HuH-7.5 (cell line): ENCODE data around the gene LINGO1.

Experiments
- DNase-seq: peaks from one replicate; pipeline ENCODE4 v3.0.0; 2011; ENCODE audit warnings: low spot score

The LINGO1 gene, protein sequence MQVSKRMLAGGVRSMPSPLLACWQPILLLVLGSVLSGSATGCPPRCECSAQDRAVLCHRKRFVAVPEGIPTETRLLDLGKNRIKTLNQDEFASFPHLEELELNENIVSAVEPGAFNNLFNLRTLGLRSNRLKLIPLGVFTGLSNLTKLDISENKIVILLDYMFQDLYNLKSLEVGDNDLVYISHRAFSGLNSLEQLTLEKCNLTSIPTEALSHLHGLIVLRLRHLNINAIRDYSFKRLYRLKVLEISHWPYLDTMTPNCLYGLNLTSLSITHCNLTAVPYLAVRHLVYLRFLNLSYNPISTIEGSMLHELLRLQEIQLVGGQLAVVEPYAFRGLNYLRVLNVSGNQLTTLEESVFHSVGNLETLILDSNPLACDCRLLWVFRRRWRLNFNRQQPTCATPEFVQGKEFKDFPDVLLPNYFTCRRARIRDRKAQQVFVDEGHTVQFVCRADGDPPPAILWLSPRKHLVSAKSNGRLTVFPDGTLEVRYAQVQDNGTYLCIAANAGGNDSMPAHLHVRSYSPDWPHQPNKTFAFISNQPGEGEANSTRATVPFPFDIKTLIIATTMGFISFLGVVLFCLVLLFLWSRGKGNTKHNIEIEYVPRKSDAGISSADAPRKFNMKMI

DNA sequence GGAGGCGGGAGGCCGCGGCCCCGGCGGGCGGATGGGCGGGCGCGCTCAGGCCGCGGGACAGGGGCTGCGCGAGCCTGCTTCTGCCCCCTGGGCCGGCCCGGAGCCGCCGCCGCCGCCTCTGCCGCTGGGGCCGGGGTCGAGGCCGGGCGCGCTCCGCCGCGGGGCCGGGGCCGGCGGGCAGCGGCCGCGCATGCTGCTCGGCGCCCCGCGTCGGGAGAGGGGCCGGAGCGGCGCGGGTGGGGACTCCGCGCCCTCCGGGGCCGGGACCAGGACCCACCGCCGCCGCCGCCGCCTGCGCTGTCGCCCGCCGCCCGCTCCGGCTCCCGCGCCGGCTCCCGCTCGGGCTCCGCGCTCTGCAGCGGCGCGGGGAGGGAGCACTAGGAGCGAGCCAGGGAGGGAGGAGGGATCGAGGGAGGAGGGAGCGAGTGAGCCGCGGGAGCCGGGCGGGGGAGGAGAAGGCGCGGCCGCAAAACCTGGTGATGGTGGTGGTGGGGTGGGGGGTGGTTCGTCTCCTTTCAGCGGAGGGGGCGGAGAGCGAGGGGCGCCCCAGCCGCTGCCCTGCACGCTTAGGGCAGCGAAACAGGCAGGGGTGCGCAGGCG lies at the start of gene LINGO1:
Gene LINGO1, minus strand, starts transcription at position 379 of the 600 bp plus-strand sequence. CDS start 597 bp downstream, outside the sequence.
- DNase-seq = peak; percentile 79

DNA sequence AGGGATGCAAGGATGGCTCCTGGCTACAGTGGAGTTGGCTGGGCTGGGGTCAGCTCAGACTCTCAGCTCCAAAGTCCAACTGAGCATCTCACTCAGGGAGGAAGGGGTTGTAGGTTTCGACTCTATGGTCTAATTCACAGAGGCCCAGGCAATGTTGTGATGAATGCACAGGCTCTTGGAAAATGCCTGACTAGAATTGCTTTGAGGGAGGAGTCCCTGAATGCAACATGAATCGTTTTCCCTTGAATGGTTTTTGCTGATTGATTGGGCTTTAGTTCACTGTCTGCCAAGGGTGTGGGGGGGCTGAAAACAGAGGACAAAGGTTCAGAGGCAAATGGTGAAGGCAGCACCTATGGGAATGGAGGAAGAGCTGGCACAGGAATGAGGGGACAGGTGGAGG lies 48.6 kb upstream of the LINGO1 start:
- no peak for DNase-seq

DNA sequence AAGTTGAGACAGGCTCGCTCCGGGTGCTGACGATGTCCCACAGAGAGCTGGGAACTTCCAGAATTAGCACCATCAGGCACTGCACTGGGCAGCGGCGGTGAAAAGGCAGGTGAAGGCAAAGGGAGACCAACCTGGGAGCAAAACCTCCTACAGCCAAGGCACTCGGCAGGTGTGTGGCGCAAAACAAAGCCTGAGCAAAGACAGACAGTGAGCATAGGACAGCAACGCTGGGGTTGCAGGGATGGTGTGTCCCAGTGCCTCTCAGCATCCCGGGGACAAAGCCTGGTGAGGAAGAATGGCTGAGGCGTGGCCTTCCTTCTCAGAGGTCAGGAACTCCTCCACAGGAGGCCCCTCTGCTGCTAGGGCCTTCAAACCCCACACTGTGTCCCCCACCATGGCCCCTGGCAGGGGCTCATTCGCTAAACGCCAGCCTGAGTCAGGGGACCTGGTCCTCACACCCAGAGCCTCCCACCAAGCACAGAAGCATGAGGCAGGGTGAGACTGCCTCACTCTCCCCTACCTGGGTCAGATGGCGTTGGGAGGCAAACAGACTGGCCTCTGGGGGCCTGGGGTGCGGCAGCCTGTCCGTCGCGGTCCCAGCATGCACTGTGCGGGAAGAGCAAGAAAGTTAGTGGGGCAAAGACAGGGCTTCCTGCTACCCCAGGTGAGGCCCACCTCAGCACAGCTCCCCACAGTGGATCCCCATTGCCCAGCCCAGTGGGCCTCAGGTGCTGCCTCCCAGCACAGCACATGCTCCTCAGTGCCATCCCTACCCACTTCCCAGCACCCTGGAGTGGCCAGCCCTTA lies 44.1 kb upstream of the LINGO1 start:
- no peak for DNase-seq

DNA sequence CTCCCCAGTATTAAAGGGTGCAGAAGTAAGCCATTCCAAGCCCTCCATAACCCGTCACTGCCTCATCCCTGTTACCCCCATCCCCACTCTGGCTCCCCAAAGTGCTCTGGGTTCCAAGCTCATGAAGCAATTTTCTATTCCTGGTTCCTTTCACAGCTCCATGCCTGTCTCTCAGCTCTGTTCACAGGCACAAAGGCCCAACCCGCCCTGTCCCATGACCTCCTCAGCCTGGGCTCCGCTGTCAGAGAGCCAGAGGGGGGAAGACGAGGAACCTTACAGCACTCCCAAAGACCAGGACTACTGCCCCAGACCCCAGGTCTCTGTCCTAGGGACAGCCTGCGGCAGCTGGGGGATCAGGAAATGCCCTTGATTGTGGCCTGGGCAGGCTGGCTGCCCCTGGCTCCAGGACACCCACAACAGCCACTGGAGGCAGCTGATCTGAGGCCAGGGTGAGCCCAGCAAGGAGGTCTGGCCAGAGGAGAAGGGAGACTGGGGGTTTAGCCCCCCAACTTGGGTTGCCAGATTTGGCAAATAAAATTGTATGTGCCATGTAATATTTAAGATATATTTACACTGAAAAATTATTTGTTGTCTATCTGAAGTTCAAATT lies 43.2 kb upstream of the LINGO1 start:
- no peak for DNase-seq

DNA sequence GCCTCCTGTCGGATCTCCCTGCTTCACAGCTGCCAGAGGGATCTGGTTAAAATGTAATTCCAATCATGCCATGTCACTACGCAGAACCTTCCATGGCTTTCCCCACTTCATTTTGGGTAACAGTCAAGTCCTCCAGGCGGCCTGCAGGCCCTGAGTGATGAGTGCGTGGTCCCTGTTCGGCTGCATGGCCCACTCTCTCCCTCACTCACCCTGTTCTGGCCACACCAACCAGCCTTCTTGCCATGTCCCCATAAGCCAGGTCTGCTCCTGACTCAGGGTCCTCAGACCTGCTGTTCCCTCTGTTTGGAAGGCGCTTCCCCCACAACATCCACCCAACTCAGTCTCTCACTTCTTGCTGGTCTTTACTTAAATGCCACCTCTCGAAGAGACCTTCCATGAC lies 41.6 kb upstream of the LINGO1 start:
- no peak for DNase-seq

DNA sequence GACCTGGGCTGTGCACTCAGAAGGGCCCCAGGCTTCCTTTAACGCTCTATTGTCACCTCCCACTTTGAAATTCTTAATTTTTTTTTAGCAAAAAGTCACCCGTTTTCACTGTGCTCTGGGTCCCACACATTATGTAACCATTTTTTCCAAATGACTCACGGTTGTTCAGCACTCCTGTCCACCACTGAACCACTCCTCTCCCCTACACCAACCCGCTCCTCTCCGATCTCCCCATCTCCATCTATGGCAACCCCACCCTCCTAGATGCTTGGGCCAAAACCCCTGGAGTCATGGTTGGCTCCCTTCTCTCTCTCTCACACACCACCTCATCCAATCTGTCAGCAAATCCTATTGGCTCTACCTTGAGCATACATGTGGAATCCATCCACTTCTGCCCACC lies 41.2 kb upstream of the LINGO1 start:
- no peak for DNase-seq

DNA sequence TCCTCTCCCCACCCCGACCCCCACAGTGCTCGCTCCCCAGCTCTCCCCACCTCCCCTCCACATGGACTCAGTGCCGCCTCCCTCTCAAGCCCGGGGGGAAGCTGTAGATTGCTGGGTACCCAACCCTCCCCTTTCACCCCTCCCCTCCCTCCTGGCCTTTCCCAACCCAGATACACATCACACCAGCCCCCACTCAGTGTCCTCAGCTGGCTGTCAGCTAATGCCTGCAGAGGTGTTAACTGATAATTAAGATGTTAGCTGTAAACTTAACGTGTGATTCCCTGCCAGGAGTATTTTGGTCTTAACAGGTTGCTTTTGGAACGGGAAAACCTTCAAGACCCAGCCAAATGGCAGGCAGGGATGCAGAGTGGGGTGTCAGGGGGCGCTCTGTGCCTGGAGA lies 39.4 kb upstream of the LINGO1 start:
- no peak for DNase-seq

DNA sequence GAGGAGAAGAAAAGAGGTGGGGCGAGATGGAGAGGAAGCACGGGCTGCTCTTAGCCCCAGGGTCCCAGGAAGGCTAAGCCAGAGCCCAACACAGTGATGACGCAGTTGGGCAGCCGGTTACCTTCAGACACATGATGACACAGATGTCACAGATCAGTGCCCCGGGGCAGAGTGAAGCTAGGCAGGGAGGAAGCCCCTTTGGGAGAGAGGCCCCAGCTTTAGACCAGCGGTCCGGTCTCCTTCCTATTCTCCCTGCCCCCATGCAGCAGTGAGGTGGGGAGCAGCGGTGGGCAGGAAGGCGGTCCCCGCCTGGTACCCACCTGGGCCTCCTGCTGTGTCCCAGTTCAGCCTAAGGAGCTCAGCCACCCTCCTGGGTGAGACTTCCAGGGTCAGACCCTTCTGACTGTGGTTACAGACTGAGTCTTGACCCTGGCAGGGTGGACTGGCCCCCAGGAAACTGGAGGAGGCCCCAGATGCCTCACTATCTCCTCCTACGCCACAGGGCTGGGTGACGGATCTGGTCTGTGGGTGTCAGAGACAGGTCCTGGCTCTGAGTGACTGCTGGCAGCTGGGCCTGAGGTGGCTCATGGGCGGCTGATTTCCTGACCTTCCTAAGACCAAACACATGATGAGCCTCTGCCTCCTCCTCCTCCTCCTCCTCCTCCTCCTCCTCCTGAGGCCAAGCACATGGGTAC lies 38.8 kb upstream of the LINGO1 start:
- no peak for DNase-seq

DNA sequence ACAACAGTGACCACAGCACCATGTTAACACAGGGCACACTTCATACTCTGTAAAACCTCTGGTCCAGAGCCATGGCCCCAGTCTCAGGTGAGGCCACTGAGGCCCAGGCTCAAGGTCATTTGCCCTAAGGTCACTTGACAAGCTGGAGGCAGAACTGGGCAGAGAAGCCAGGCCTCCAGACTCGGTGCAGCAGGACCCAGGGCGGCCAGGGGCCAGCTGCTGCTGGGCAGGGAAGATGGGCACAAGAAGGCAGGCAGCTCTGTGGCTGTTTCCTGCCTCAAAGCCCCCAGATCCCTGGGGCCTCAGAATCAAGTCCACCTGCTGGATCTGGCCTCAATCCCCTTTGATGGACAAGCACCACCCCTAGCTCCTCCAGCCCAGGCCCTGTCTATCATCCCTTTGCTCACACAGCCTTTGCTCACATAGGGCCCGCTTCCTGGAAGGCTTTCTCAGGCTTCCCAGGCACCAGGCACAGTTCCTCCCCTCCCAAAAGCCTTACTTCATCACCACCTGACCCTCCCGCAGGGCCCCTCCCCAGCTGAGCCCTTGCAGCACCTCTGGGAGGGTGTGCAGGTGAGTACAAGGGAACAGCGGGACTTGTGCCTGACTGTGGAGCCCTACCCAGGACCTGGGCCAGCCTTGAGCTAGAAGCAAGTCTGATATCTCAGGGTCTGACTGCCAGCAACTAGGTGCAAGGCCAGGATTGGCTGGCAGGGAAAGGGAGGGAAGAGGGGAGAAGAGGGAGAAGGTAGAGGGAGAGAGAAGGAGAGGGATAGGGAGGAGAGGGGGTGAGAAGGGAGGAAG lies 38.0 kb upstream of the LINGO1 start:
- no peak for DNase-seq

DNA sequence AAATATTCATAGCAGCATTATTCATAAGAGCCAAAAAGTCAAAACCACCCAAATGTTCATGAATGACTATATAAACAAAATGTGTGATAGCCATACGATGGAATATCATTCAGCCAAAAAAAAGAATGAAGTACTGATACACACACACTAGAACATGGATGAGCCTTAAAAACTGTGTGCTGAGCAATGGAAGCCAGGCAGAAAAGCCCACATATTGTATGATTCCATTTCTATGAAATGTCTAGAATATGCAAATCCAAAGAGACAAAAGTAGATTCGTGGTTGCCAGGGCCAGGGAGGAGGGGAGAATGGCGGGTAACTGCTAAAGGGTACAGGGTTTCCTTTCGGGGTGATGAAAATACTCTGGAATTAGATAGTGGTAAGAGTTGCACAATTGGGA lies 37.2 kb upstream of the LINGO1 start:
- no peak for DNase-seq

DNA sequence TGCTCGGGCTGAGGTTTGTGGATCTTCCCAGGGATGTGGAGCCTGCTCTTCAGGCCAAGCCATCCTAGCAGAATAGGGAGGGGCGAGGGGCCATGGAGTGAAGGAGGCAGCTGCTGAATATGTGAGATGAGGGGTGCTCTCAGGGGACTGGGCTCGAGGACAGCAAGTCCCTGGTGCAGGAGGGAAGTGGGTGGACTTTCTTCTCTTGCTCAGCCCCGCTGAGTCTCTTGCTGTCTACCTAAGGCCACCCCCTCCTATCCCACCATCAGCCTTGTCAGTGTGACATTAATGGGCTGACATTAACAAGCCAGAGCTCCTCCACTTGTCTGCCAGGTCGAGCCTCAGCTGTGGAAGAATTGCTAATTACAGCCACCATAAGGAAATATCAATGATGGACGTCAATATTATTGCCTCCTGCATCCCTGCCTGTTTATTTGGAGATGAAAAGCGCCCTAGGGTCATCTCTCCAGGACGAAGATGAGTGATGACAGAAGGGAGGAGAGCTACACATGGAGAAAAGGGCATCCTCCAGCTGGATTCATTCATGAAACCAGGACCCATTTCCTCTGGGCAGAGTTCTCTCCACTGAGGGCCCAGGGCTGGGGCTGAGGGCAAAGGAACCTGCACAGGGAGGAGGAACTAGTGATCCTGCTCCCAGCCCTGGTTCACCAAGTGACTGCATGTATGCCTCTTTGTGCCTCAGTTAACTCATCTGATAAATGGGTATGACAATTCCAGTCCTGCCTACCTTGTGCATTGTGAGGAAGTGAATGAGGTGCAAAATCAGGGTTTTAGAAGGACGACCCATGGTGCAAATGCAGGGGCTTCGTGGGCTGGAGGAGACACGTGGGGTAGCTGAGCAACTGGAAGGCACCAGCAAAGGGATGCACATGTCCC lies 34.9 kb upstream of the LINGO1 start:
- no peak for DNase-seq

DNA sequence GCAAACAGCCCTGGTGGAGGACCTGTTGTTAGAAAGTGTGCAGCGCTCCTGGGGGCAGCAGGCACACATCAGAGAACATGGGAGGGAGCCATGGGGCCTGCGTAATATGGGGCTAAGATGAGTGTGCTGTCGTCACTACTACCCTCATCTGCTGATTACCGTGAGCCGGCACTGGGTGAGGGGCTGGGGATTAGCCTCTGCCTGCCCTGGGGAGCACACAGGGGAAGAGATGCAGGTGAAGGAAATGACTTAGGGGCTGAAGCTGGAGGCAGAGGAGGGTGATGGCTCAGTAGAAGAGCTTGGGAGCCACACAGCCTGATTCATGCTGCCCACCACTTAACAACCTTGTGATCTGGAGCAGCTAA lies 33.6 kb upstream of the LINGO1 start:
- no peak for DNase-seq

DNA sequence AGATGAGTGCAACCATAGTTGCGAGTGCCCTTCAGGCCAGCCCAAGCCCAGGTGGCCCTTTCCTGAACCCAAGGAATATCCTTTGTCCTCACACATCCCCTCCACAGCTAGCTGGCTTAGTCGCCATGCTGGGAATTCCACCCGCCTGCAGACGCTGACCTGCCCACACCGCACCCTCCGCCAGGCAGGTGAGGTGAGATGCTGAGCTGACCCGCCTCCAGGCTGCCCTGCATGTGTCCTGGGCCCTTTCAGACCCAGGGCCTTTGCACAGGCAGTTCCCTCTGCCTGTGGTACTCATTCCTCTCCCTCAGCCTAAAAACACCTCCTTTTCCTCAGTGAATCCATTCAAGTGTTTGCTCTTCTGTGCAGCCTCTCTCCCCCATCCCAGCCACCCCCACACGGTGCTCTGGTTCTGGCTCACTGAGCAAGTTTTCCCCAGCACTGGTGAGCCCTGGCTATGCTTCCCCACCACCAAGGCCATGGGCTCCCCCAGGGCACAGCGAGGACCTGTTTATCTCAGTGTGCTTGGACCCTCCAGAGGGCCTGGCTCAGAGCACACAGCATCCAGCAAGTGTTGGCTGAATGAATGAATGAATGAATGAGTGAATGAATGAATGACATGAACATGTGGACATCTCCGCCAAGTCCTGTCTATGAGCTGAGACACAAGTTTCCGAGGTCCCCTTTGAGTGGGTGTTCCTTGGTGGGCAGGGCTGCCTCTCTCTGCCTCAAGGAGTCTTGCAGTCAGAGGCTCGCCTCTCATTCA lies 33.0 kb upstream of the LINGO1 start:
- DNase-seq = no peak

DNA sequence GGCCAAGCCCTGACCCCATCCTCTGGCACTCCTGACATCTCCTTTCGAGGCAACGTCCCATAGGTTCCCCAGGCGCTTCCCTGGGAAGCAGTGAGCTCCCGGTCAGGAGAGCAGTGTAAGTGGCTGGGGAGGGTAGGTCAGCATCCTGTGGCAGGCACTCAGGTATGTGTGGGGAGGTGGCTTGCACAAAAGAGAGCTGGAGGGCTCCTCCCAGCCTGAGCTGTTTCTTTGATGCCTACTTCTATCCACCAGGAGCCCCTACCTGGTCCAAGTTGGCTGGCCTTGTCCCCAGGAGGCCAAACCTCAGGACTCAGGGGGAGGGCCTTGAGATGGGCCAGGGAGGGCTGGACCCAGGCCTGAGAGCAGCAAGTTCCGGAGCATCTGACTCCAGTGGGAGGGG lies 31.7 kb upstream of the LINGO1 start:
- DNase-seq = no peak

DNA sequence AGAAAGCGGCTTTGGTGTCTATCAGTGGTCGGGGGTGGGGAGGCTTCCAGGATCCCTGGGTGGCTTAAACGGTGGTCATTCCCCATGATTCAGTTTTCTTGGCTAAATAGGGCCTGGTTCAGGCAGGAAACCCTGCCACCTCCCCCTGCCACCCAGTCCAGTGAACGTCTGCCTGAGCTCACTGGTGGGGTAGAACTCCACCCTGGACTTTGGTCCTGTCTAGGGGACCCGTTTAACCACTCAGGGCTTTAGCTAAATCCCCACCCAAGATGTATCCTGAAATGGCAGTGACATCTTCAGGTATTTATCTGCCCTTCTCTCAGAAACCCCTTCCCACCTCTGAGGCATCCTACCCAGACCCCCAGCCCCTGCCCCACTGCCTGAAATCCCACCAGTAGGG lies 30.5 kb upstream of the LINGO1 start:
- DNase-seq = no peak

DNA sequence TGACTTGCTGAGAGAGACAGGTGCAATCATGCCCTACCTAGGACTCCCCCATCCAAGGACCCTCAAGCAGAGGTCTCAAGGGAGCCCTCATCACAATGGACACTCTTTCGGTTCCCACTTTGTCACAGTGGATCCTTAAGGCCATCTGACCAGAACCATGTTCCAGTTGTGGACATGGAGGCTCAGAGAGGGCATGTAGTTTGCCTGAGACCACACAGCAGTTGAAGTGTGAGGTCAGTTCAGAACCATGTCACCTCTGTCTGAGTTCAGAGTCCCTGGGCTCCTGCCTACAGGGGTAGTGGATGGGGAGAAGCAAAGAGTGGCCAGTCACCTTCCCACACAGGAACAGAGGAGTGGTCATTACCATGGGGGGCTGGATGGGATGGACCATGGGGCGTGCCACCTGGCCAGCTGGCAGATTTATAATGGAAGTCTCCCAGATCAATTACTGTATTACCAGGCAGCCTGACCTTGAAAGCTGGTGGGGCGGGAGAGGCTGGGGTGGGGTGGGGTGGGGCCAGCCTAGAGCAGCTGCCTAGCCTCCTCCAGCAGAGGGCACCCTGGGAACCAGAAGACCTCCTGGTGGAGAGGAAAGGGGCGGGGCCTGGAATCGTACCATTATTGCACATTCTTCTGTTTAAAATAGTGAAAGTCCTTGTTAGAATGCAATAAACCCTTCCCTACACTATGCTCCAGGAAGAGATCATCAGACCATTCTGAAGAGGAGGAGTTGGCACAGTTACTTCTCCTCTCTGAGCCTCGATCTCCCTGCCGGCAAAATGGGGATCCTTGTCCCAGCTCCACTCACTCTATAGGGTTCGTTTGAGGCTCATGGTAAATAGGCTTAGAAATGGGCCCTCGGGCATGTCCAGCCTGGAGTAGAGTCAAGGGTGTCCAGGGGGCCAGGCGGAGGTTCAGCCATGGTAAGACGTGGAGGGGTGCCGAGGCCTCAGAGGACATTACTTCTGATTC lies 26.9 kb upstream of the LINGO1 start:
- peak; percentile 93 for DNase-seq

DNA sequence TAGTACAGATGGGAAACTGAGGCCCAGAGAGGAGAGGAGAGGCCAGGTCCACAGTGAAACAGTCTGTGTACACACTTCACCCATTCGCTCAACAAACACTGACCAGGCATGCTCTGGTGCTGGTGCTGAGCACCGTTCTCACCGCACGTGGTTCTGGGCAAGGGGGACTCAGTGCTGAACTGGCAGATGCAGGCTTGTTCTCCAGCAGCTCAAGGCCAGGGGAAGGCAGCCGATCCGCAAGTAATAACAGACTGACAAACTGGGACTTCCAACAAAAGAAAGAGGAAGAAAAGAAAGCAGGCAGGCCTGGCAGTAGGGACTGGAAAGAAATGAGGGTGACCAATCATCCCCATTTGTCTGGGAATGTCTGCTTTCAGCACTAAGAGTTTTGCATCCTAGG lies 25.6 kb upstream of the LINGO1 start:
- DNase-seq = no peak
